IMR-90 (cell line): ENCODE data around the gene B4GALNT2. TPM values are rescaled to one million over a fixed set of nuclear protein-coding genes. Genes with fewer than 3 reads are reported as not detected.

Experiments
- ATAC-seq: fragments of 200-7000 bp; cut with Tn5 transposase; 2 replicates; pipeline ENCODE4 v1.9.1; 2020; ENCODE audit warnings: low read depth, mild to moderate bottlenecking, moderate library complexity
- BruUV-seq: library from RNA; stranded (reverse); fragments of 400-500 nt; replicated peaks from 2 replicates; lab custom pipeline; 2021; lab: Mats Ljungman, UMichigan
- CTCF ChIA-PET: fragments of 300-600 bp; formaldehyde crosslinking; extraction: SDS; loops from one replicate; lab custom pipeline; 2021; ENCODE audit warnings: antibody characterized with exemption; lab: Yijun Ruan, JAX
- POLR2A ChIA-PET: fragments of 300-600 bp; sonication (Branson Sonifier 250); formaldehyde crosslinking; loops from one replicate; lab custom pipeline; 2022; ENCODE audit warnings: antibody characterized with exemption; ENCODE audit not compliant: unreplicated experiment; lab: Charles Lee
- DNase-seq: peaks from one replicate; pipeline ENCODE4 v3.0.0; 2013
- H2AFZ ChIP-seq: replicated peaks from 2 replicates; pipeline ENCODE3; 2013; ENCODE audit warnings: low read length, mild to moderate bottlenecking; ENCODE audit not compliant: poor library complexity
- H2AK5ac ChIP-seq: 2 replicates; pipeline ENCODE4 v1.6.1; 2013; ENCODE audit warnings: low read depth, low read length, inconsistent platforms
- H2AK9ac ChIP-seq: replicated peaks from 2 replicates; pipeline ENCODE3; 2013; ENCODE audit warnings: mild to moderate bottlenecking, low read depth, low read length, moderate library complexity; ENCODE audit not compliant: poor library complexity
- H2BK120ac ChIP-seq: 2 replicates; pipeline ENCODE4 v1.6.1; 2013; ENCODE audit warnings: low read depth, low read length, inconsistent platforms
- H2BK15ac ChIP-seq: 3 replicates; pipeline ENCODE4 v1.6.1; 2013; ENCODE audit warnings: low read depth, low read length, inconsistent platforms
- H2BK20ac ChIP-seq: 2 replicates; pipeline ENCODE4 v1.6.1; 2013; ENCODE audit warnings: low read depth, mild to moderate bottlenecking, inconsistent platforms, low read length, moderate library complexity
- H2BK5ac ChIP-seq: 2 replicates; pipeline ENCODE4 v1.6.1; 2013; ENCODE audit warnings: mild to moderate bottlenecking, low read depth, low read length, inconsistent platforms; ENCODE audit not compliant: poor library complexity, severe bottlenecking
- H3K14ac ChIP-seq: replicated peaks from 2 replicates; pipeline ENCODE4 v1.6.1; 2013; ENCODE audit warnings: low read depth, low read length, inconsistent platforms
- H3K18ac ChIP-seq: 2 replicates; pipeline ENCODE4 v1.6.1; 2013; ENCODE audit warnings: low read depth, low read length, control low read depth
- H3K23ac ChIP-seq: 2 replicates; pipeline ENCODE4 v1.6.1; 2013; ENCODE audit warnings: low read depth, low read length, inconsistent platforms
- H3K27ac ChIP-seq: 2 replicates; pipeline ENCODE4 v1.5.1; 2013; ENCODE audit warnings: mild to moderate bottlenecking, control low read depth, low read length; ENCODE audit not compliant: insufficient read depth
- H3K27me3 ChIP-seq: 2 replicates; pipeline ENCODE4 v1.6.1; 2013; ENCODE audit warnings: low read length; ENCODE audit not compliant: control insufficient read depth, insufficient read depth
- H3K36me3 ChIP-seq: 2 replicates; pipeline ENCODE4 v1.6.1; 2013; ENCODE audit warnings: low read length, mixed read lengths; ENCODE audit not compliant: control insufficient read depth, insufficient read depth
- H3K4ac ChIP-seq: 2 replicates; pipeline ENCODE4 v1.6.1; 2013; ENCODE audit warnings: low read depth, low read length, inconsistent platforms
- H3K4me1 ChIP-seq: 2 replicates; pipeline ENCODE4 v1.6.1; 2013; ENCODE audit warnings: low read length, mixed read lengths; ENCODE audit not compliant: control insufficient read depth, insufficient read depth
- H3K4me2 ChIP-seq: 2 replicates; pipeline ENCODE4 v1.6.1; 2013; ENCODE audit warnings: low read depth, mild to moderate bottlenecking, control low read depth, low read length, moderate library complexity
- H3K4me3 ChIP-seq: 2 replicates; pipeline ENCODE4 v1.5.1; 2013; ENCODE audit warnings: low read depth, mild to moderate bottlenecking, control low read depth, low read length, moderate library complexity; ENCODE audit not compliant: insufficient read depth
- H3K56ac ChIP-seq: 2 replicates; pipeline ENCODE4 v1.6.1; 2013; ENCODE audit warnings: low read length, inconsistent platforms; ENCODE audit not compliant: insufficient read depth; ENCODE audit errors: extremely low read depth
- H3K79me1 ChIP-seq, 2 experiments: 2 replicates each; pipeline ENCODE4 v1.6.1; 2013; ENCODE audit warnings: low read length in 2 of 2, inconsistent platforms in 1 of 2, low read depth in 1 of 2
- H3K9ac ChIP-seq: 2 replicates; pipeline ENCODE4 v1.6.1; 2013; ENCODE audit warnings: low read depth, low read length, control low read depth
- H3K9me1 ChIP-seq: 2 replicates; pipeline ENCODE4 v1.6.1; 2013; ENCODE audit warnings: low read length, inconsistent platforms; ENCODE audit not compliant: insufficient read depth
- H3K9me3 ChIP-seq: 2 replicates; pipeline ENCODE4 v1.6.1; 2013; ENCODE audit warnings: low read length; ENCODE audit not compliant: control insufficient read depth, insufficient read depth
- H4K20me1 ChIP-seq: 2 replicates; pipeline ENCODE4 v1.6.1; 2013; ENCODE audit warnings: low read length, inconsistent platforms; ENCODE audit not compliant: insufficient read depth
- H4K5ac ChIP-seq: 2 replicates; pipeline ENCODE4 v1.6.1; 2013; ENCODE audit warnings: mild to moderate bottlenecking, low read depth, low read length, control low read depth
- H4K8ac ChIP-seq, 2 experiments: 2 replicates each; pipeline ENCODE4 v1.6.1; 2013; ENCODE audit warnings: low read depth in 2 of 2, low read length in 2 of 2, control low read depth in 1 of 2, inconsistent platforms in 1 of 2
- H4K91ac ChIP-seq: 2 replicates; pipeline ENCODE4 v1.6.1; 2013; ENCODE audit warnings: low read depth, low read length, inconsistent platforms; ENCODE audit not compliant: insufficient read depth
- CEBPB ChIP-seq: IDR thresholded peaks from 2 replicates; pipeline ENCODE4 v1.6.1; 2012; ENCODE audit warnings: low read depth, low read length, improper control_type of control experiment
- CHD1 ChIP-seq: IDR thresholded peaks from 2 replicates; pipeline ENCODE4 v1.6.1; 2012; ENCODE audit warnings: low read depth, low read length, improper control_type of control experiment
- MXI1 ChIP-seq: IDR thresholded peaks from 2 replicates; pipeline ENCODE4 v1.6.1; 2012; ENCODE audit warnings: low read depth, mild to moderate bottlenecking, low read length, moderate library complexity, borderline replicate concordance
- RAD21 ChIP-seq: IDR thresholded peaks from 2 replicates; pipeline ENCODE4 v1.6.1; 2012; ENCODE audit warnings: low read length, improper control_type of control experiment
- SMC3 ChIP-seq: fragments of 150-350 bp; IDR thresholded peaks from 2 replicates; pipeline ENCODE4 v1.6.1; 2016; ENCODE audit warnings: low read depth, mild to moderate bottlenecking, antibody characterized with exemption, low read length, moderate library complexity
- WGBS, 2 experiments: methylation state at CpG; one replicate each; pipeline versions ENCODE4 v1.1.5 to v1.1.7; 2013; ENCODE audit warnings: missing lambda C conversion rate in 2 of 2; ENCODE audit not compliant: insufficient read length in 1 of 2; ENCODE audit errors: extremely low coverage in 2 of 2; 5-methylcytosine and 5-hydroxymethylcytosine counted together
- dilution Hi-C: fragments of 300-500 bp; cut with HindIII; formaldehyde crosslinking; loops from one replicate; pipeline ENCODE4 v1.14.3; 2018; ENCODE audit warnings: low sequenced_read_pairs; ENCODE audit not compliant: unreplicated experiment
- in situ Hi-C: fragments of 300-500 bp; cut with MboI; formaldehyde crosslinking; loops from 3 replicates; pipeline ENCODE4 v1.14.3; 2019; ENCODE audit warnings: low sequenced_read_pairs, inconsistent platforms, mixed read lengths
- intact Hi-C: fragments of 100-400 bp; cut with micrococcal nuclease; formaldehyde crosslinking; loops from 2 replicates; pipeline ENCODE4 v1.10.0; 2022
- polyA plus RNA-seq, 3 experiments: library from polyadenylated mRNA; depleted of rRNA; stranded (reverse); fragments of >200 nt; gene quantifications; 2 replicates each; pipeline ENCODE4 v1.2.3, GENCODE V29; 2012; ENCODE audit warnings: low replicate concordance in 1 of 3
- total RNA-seq: library from RNA; depleted of rRNA; stranded (reverse); fragments of >200 nt; gene quantifications from 2 replicates; pipeline ENCODE4 v1.2.3, GENCODE V29; 2012
- TF ChIP-seq, protein P1 (sequence below): conservative IDR thresholded peaks from 2 replicates; pipeline ENCODE4 v1.5.1; 2012; ENCODE audit warnings: mild to moderate bottlenecking, low read depth, low read length, improper control_type of control experiment
- TF ChIP-seq, protein P2 (sequence below): fragments of 150-350 bp; IDR thresholded peaks from 2 replicates; pipeline ENCODE4 v1.6.1; 2016; ENCODE audit warnings: low read depth, mild to moderate bottlenecking, low read length, moderate library complexity, borderline replicate concordance

The B4GALNT2 gene
- total and polyA plus RNA-seq, 2 of the 4 experiments (the other 2 are of a cell fraction), result not detected

DNA sequence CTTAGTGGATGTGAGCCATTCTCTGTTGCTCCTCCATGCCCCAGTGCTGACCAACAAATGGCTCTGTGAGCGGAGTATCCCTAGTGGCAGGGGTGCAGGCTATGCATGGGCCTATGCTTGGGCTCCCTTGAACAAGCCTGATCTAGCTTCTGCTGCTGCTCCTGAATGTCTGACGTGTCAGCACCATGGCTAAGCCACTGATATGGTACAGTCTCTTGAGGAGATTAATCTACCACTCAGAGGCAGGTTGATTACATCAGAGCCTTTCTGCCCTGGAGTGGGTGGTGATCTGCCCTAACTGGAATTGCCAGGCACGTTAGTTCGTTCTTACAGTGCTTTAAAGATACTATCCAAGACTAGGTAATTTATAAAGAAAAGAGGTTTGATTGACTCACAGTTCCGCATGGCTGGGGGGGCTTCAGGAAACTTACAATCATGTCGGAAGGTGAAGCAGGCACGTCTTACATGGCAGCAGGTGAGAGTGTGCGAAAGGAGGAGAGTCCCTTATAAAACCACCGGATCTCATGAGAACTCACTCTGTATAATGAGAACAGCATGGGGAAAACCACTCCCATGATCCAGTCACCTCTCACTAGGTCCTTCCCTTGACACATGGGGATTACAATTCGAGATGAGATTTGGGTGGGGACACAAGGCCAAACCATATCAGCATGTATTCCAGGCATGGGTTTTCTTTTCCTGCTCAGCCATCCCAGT is 41.5 kb upstream of the B4GALNT2 start:
- Histone ChIP-seq H4K5ac (no peak overlapping the region), H3K27ac (no peak overlapping the region), H2AK9ac (no peak overlapping the region), H2BK5ac (no peak overlapping the region), H4K20me1 (no peaks in the 10 kb centered on the region), H3K14ac (no peak overlapping the region), H3K4ac (no peak overlapping the region), H3K4me3 (no peak overlapping the region), H3K56ac (no peak overlapping the region), H3K79me1 (no peaks in the 10 kb centered on the region), H3K18ac (no peak overlapping the region), H3K9me1 (peaks cover 5% of the 10 kb centered on the region; the same call in 1 of the 2 replicates), H3K36me3 (no peaks in the 10 kb centered on the region), H2BK20ac (no peak overlapping the region), H3K4me1 (no peaks in the 10 kb centered on the region), H3K4me2 (no peak overlapping the region), H3K23ac (no peak overlapping the region), H2AFZ (no peak overlapping the region), H4K8ac (no peak overlapping the region), H3K9ac (no peak overlapping the region), H3K27me3 (peaks cover 15% of the 10 kb centered on the region), H2AK5ac (no peak overlapping the region), H2BK15ac (no peak overlapping the region), H4K91ac (no peak overlapping the region), H3K9me3 (no peaks in the 10 kb centered on the region; the same call in 1 of the 2 replicates), H2BK120ac (no peak overlapping the region)
- intact Hi-C loops (no loop called here), in situ Hi-C loops (no loop called here), dilution Hi-C loops (no loop called here)
- CTCF ChIA-PET, result no interaction called here
- TF ChIP-seq SMC3, result no peak
- TF ChIP-seq MXI1, result no peak
- no peak for TF ChIP-seq RAD21
- no peak for TF ChIP-seq CHD1
- TF ChIP-seq, protein P1, sequence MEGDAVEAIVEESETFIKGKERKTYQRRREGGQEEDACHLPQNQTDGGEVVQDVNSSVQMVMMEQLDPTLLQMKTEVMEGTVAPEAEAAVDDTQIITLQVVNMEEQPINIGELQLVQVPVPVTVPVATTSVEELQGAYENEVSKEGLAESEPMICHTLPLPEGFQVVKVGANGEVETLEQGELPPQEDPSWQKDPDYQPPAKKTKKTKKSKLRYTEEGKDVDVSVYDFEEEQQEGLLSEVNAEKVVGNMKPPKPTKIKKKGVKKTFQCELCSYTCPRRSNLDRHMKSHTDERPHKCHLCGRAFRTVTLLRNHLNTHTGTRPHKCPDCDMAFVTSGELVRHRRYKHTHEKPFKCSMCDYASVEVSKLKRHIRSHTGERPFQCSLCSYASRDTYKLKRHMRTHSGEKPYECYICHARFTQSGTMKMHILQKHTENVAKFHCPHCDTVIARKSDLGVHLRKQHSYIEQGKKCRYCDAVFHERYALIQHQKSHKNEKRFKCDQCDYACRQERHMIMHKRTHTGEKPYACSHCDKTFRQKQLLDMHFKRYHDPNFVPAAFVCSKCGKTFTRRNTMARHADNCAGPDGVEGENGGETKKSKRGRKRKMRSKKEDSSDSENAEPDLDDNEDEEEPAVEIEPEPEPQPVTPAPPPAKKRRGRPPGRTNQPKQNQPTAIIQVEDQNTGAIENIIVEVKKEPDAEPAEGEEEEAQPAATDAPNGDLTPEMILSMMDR, result no peak
- TF ChIP-seq, protein P2, sequence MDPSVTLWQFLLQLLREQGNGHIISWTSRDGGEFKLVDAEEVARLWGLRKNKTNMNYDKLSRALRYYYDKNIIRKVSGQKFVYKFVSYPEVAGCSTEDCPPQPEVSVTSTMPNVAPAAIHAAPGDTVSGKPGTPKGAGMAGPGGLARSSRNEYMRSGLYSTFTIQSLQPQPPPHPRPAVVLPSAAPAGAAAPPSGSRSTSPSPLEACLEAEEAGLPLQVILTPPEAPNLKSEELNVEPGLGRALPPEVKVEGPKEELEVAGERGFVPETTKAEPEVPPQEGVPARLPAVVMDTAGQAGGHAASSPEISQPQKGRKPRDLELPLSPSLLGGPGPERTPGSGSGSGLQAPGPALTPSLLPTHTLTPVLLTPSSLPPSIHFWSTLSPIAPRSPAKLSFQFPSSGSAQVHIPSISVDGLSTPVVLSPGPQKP, result no peak
- no peak for TF ChIP-seq CEBPB
- BruUV-seq, result no TSS peak
- ATAC-seq, result no peak
- 50% methylated on average over 1 of the region's 10 CpGs; no CpG with 5 or more reads in 1 of the 2 experiments for WGBS, 2 experiments
- no peak for DNase-seq
- POLR2A ChIA-PET, result no interaction called here
